H4 (cell line): Measurements from ENCODE around the gene NACC2. TPM values are rescaled to one million over a fixed set of nuclear protein-coding genes. Genes with fewer than 3 reads are reported as not detected.

ENCODE experiments used
- DNase-seq: peaks from one replicate; pipeline ENCODE4 v3.0.0-alpha.2; 2015; ENCODE audit warnings: low spot score
- total RNA-seq: library from RNA; depleted of rRNA; stranded (reverse); fragments of >200 nt; shearing (Covaris generic); gene quantifications from 2 replicates; pipeline ENCODE4 v1.2.3, GENCODE V29; 2014

Gene NACC2
- total RNA-seq, 1 experiment from 2014 or later = 5.6 TPM

- no peak for DNase-seq
These were observed 33.3 kb upstream of the NACC2 start for GRCh38 chr9:136128436-136128835.

- no peak for DNase-seq
These were observed 32.2 kb upstream of the NACC2 start for GRCh38 chr9:136127313-136127712.

- no peak for DNase-seq
These were observed 30.0 kb upstream of the NACC2 start for GRCh38 chr9:136124976-136125692.

- DNase-seq = peak; percentile 48
These were observed 27.6 kb upstream of the NACC2 start for GRCh38 chr9:136122425-136123383.

GRCh38 chr9:136121801-136122200, 26.7 kb upstream of the NACC2 start:
- no peak for DNase-seq

GRCh38 chr9:136120438-136120844, 25.4 kb upstream of the NACC2 start:
- no peak for DNase-seq

GRCh38 chr9:136119883-136120393, 24.8 kb upstream of the NACC2 start:
- no peak for DNase-seq

GRCh38 chr9:136119061-136119882, 24.2 kb upstream of the NACC2 start:
- DNase-seq = no peak

- peak; percentile 96 for DNase-seq
These were observed 23.4 kb upstream of the NACC2 start, which contains the start of gene TMEM250 for GRCh38 chr9:136118320-136119060. TMEM250 (minus strand) TSS chr9:136118875; CDS start chr9:136116900, 1,975 bp downstream.

GRCh38 chr9:136117916-136118319, 22.8 kb upstream of the NACC2 start:
- DNase-seq = no peak

GRCh38 chr9:136117291-136117915, 22.3 kb upstream of the NACC2 start:
- DNase-seq = no peak

GRCh38 chr9:136116360-136117098, 21.4 kb upstream of the NACC2 start:
- DNase-seq = no peak

- no peak for DNase-seq
These were observed 20.7 kb upstream of the NACC2 start for GRCh38 chr9:136115641-136116359.

- no peak for DNase-seq
These were observed 20.1 kb upstream of the NACC2 start for GRCh38 chr9:136115206-136115605.

- no peak for DNase-seq
These were observed 19.5 kb upstream of the NACC2 start for GRCh38 chr9:136114610-136115009.

GRCh38 chr9:136112541-136112940, 17.5 kb upstream of the NACC2 start:
- no peak for DNase-seq

GRCh38 chr9:136111910-136112309, 16.8 kb upstream of the NACC2 start:
- no peak for DNase-seq

- no peak for DNase-seq
These were observed 16.1 kb upstream of the NACC2 start for GRCh38 chr9:136111190-136111589.
